ENCODE data around the gene DLL1.

DLL1 gene

DNA sequence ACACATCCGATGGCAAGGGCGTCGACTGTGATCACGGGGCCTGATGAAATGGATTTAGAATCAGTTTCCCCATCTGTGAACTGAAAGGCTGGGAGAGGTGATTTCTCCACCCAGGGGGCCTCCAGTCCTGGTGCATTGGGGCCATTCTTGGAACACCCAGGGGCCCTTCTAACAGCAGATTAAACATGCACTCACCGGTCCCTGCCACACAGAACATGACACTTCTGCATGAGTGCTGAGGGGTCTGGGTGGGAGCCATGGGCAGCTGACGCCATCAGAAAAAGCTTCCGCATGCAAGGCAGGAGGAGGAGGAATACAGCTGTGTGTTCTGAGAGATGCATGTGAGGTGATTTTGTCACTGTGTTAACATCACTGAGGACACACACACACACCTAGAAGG is 26.8 kb downstream of the DLL1 start:
- FAIRE-seq = no peak
- TF ChIP-seq POLR2A (IDR thresholded peaks at IDR 0.05; ENCODE audit: low read depth, low read length) (no peak), PAX5 (IDR thresholded peaks at IDR 0.05; ENCODE audit: insufficient read depth, low read length, severe bottlenecking) (no peak), SPI1 (IDR thresholded peaks at IDR 0.05; ENCODE audit: low read depth, low read length) (no peak)
- DNase-seq (ENCODE audit: insufficient read length, low spot score) = no peak

DNA sequence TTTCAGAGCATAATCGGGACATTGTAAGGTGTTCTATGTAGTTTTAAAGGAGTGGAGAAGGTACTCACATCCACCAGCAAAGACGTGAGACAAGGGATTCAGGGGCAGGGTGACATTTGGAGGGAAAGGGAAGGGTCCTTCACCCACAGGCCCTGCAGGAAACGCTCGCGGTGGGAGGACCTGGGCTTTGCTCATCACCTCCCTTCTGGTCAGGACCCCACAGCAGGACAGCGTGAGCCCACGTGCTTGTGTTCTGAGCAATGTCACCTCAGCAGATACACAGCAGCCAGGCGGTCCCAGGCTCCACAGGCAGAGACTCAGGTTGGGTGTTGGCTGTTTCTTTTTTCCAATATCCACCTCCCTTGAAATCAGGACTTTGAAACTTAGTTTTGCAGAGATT is 27.5 kb downstream of the DLL1 start:
- FAIRE-seq (no peak), DNase-seq (ENCODE audit: insufficient read length, low spot score) (no peak)
- TF ChIP-seq SPI1 (IDR thresholded peaks at IDR 0.05; ENCODE audit: low read depth, low read length) (no peak), POLR2AphosphoS5 (IDR thresholded peaks at IDR 0.05; ENCODE audit: low read depth, low read length) (no peak), PAX5 (IDR thresholded peaks at IDR 0.05; ENCODE audit: insufficient read depth, low read length, severe bottlenecking) (no peak), TAF1 (IDR thresholded peaks at IDR 0.05; ENCODE audit: low read depth, low read length) (no peak), POU2F2 (IDR thresholded peaks at IDR 0.05; ENCODE audit: low read depth, low read length) (no peak), POLR2A (IDR thresholded peaks at IDR 0.05; ENCODE audit: low read depth, low read length) (no peak)

DNA sequence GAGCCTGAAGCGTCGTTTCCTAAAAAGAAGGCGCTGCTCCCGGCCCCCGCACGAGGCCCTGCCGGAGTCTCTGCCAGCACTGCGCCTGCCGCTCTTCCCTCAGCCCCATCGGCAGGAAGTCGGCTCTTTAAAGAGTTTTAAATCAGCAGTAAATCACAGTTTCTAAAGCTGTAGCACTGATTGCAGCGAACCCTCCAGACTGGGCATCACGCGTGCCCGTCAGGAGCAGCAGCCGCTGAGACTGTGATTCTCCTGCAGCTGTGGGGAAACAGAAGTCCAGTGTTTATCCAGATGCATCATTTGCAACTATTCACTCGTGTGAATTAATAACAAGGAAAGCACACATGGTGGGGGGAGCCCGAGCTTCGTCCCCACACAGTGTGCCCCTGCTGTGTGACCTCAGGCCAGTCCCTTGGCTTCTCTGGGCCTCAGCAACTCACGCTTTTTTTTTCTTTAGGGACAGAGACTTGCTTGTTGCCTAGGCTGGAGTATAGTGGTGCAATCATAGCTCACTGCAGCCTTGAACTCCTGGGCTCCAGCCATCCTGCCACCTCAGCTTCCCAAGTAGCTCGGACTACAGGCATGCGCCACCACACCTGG is 28.3 kb downstream of the DLL1 start:
- DNase-seq (ENCODE audit: insufficient read length, low spot score) = no peak
- FAIRE-seq = no peak
- TF ChIP-seq POLR2AphosphoS5 (IDR thresholded peaks at IDR 0.05; ENCODE audit: low read depth, low read length) (no peak), TAF1 (IDR thresholded peaks at IDR 0.05; ENCODE audit: low read depth, low read length) (no peak), SPI1 (IDR thresholded peaks at IDR 0.05; ENCODE audit: low read depth, low read length) (no peak), POU2F2 (IDR thresholded peaks at IDR 0.05; ENCODE audit: low read depth, low read length) (no peak), POLR2A (IDR thresholded peaks at IDR 0.05; ENCODE audit: low read depth, low read length) (no peak), PAX5 (IDR thresholded peaks at IDR 0.05; ENCODE audit: insufficient read depth, low read length, severe bottlenecking) (no peak)

DNA sequence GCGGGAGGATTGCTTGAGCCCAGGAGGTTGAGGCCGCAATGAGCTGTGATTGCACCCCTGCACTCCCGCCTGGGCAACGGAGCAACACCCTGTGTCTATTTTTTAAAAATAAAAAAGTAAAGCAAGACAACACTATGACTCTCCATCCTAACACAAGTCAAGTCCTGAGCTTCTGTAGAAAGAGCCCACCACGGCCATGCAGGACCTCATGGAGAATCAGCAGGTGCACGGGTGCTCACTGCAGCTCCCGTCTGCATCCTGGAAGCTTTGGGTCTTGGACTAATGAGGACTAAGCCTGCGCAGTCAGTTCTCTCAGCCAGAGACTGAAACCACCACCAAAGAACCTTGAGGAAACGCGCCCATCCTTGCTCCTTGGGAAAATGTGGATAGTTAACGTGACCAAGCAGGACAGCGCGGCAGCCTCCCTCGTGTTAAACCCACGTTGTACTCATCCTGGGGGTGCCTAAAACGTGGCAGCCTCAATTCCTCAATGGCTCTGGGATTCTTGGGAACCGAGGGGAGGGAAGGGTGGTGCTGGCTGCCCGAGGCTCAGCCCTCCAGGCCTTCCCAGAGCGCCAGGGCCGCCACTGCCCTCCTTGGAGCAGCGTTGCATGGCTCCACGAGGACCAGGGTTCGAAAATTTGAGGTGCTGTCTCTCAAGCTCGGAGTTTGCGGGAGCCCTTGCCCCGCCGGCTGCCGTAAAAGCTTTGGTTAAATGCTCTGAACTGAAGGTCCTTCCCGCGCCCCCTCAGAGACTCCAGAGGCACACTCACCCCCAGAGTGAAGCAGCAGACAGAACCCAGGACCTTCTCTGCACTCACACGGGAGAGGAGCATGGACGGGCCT is 29.0 kb downstream of the DLL1 start:
- no peak for TF ChIP-seq POLR2AphosphoS5 (IDR thresholded peaks at IDR 0.05; ENCODE audit: low read depth, low read length)
- no peak for TF ChIP-seq PAX5 (IDR thresholded peaks at IDR 0.05; ENCODE audit: insufficient read depth, low read length, severe bottlenecking)
- TF ChIP-seq SPI1 (IDR thresholded peaks at IDR 0.05; ENCODE audit: low read depth, low read length) = no peak
- no peak for TF ChIP-seq POLR2A (IDR thresholded peaks at IDR 0.05; ENCODE audit: low read depth, low read length)
- TF ChIP-seq POU2F2 (IDR thresholded peaks at IDR 0.05; ENCODE audit: low read depth, low read length) = no peak
- no peak for TF ChIP-seq TAF1 (IDR thresholded peaks at IDR 0.05; ENCODE audit: low read depth, low read length)
- no peak for FAIRE-seq
- DNase-seq (ENCODE audit: insufficient read length, low spot score) = no peak

DNA sequence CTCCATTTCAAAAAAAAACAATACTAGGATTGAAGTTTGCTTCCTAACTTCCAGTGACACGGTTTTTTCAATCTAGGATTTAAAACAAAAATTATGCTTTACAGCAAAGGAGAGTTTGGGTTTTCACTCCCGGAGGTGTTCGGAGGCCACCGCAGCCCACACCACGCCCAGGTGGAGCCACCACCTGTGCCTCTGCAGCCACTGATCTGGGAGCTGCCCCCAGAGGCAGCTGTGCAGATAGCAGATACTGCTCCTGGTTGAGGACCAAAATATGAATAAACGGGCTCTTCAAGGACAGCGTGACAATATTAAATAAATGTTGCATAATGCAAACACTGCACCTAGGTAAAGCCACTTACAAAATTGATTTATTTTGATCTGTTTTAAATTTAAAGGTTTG is 30.2 kb downstream of the DLL1 start:
- no peak for TF ChIP-seq POLR2A (IDR thresholded peaks at IDR 0.05; ENCODE audit: low read depth, low read length)
- no peak for FAIRE-seq
- DNase-seq (ENCODE audit: insufficient read length, low spot score) = no peak

DNA sequence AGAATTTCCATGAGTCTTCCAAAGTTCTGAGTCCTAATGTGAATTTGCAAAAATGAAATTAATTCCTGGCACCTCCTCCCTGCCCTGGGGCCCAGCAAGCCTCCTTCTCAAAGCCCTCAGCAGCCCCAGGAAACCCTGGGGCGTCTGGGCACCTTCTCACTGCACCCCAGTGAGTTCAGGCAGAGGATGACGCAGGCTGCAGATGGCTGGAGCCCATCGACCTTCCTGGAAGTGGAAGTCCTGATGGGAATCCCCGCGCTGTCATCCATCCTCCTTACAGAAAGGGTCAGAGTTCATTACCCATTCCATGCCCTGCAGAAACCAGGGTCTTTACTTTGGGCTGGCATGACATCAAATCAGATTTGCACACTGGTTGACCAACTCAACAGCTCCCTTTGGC is 31.6 kb downstream of the DLL1 start:
- FAIRE-seq = no peak
- no peak for DNase-seq (ENCODE audit: insufficient read length, low spot score)
- TF ChIP-seq POLR2AphosphoS5 (IDR thresholded peaks at IDR 0.05; ENCODE audit: low read depth, low read length) (no peak), POLR2A (IDR thresholded peaks at IDR 0.05; ENCODE audit: low read depth, low read length) (no peak), SPI1 (IDR thresholded peaks at IDR 0.05; ENCODE audit: low read depth, low read length) (no peak), POU2F2 (IDR thresholded peaks at IDR 0.05; ENCODE audit: low read depth, low read length) (no peak), PAX5 (IDR thresholded peaks at IDR 0.05; ENCODE audit: insufficient read depth, low read length, severe bottlenecking) (no peak)

DNA sequence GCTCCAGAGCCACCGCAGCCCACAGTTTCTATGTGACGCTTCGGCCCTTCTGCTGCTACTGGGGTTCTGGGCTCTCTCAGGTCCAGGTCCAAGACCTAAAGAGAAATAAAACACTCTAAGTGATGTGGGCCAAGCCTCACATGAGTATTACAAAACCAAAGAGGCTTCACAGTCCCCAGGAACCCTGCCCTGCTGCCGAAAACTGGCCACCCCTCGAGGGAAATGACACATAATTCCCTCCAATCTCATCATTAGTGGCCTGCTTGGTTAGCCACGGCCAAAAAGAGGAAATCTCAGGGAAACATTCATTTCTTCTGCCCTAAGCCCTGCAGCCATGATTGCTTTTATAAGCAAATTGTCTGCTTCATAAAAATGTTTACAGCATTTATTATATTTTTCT is 32.5 kb downstream of the DLL1 start:
- TF ChIP-seq SPI1 (IDR thresholded peaks at IDR 0.05; ENCODE audit: low read depth, low read length) = no peak
- no peak for TF ChIP-seq POU2F2 (IDR thresholded peaks at IDR 0.05; ENCODE audit: low read depth, low read length)
- no peak for TF ChIP-seq PAX5 (IDR thresholded peaks at IDR 0.05; ENCODE audit: insufficient read depth, low read length, severe bottlenecking)
- no peak for TF ChIP-seq POLR2A (IDR thresholded peaks at IDR 0.05; ENCODE audit: low read depth, low read length)
- TF ChIP-seq TAF1 (IDR thresholded peaks at IDR 0.05; ENCODE audit: low read depth, low read length) = no peak
- TF ChIP-seq POLR2AphosphoS5 (IDR thresholded peaks at IDR 0.05; ENCODE audit: low read depth, low read length) = no peak
- FAIRE-seq (no peak), DNase-seq (ENCODE audit: insufficient read length, low spot score) (no peak)

DNA sequence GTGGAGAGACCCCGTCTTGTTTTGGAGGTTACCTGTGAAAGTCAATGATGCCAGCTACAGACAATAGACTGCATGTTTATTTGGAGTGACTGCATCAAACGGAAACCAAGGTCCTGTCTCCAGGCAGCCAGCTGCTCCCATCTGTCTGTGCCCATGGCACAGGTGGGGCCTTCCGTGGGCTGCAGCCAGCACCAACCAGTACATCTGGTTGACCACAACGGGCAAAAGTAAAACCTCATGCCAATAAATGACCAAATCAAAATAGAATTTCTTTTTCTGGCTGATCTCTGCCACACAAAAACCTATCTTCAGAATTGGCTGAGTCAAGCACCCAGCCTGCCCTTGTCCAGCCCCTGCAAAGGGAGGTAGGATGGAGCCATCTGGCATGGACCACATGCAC is 33.5 kb downstream of the DLL1 start:
- no peak for DNase-seq (ENCODE audit: insufficient read length, low spot score)
- FAIRE-seq = no peak
- no peak for TF ChIP-seq TAF1 (IDR thresholded peaks at IDR 0.05; ENCODE audit: low read depth, low read length)
- no peak for TF ChIP-seq POLR2A (IDR thresholded peaks at IDR 0.05; ENCODE audit: low read depth, low read length)
- TF ChIP-seq POLR2AphosphoS5 (IDR thresholded peaks at IDR 0.05; ENCODE audit: low read depth, low read length) = no peak
- TF ChIP-seq POU2F2 (IDR thresholded peaks at IDR 0.05; ENCODE audit: low read depth, low read length) = no peak
- no peak for TF ChIP-seq SPI1 (IDR thresholded peaks at IDR 0.05; ENCODE audit: low read depth, low read length)

DNA sequence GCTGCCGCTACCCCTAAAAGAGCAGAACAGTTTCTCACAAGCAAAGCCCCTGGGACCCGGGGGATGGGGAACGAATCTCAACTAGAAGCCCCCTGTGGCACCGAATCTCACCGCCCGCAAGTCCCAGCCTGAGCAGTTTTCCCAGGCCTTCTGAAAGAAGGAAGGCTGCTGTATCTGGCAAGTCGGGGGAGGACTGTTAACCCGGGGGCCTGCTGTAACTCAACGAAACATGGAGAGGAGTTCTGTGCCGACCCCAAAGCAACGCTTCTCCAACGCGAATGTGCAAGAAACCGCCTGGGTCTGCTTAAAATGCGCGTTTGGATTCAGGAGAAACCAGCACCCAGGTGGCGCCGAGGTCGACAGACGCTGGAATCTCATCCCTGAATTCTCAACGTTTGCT is 34.2 kb downstream of the DLL1 start:
- FAIRE-seq (no peak), DNase-seq (ENCODE audit: insufficient read length, low spot score) (no peak)
- no peak for TF ChIP-seq POLR2A (IDR thresholded peaks at IDR 0.05; ENCODE audit: low read depth, low read length)
- TF ChIP-seq TAF1 (IDR thresholded peaks at IDR 0.05; ENCODE audit: low read depth, low read length) = no peak
- no peak for TF ChIP-seq SPI1 (IDR thresholded peaks at IDR 0.05; ENCODE audit: low read depth, low read length)
- no peak for TF ChIP-seq POLR2AphosphoS5 (IDR thresholded peaks at IDR 0.05; ENCODE audit: low read depth, low read length)
- no peak for TF ChIP-seq PAX5 (IDR thresholded peaks at IDR 0.05; ENCODE audit: insufficient read depth, low read length, severe bottlenecking)
- TF ChIP-seq POU2F2 (IDR thresholded peaks at IDR 0.05; ENCODE audit: low read depth, low read length) = no peak
